Measurements from ENCODE around the gene SH2B3. TPM values are rescaled to one million over a fixed set of nuclear protein-coding genes. Genes with fewer than 3 reads are reported as not detected.

The SH2B3 gene
- polyA plus RNA-seq, 6 donors from 2014 or later = 3.6 to 10.4 (median 4.5) TPM

DNA sequence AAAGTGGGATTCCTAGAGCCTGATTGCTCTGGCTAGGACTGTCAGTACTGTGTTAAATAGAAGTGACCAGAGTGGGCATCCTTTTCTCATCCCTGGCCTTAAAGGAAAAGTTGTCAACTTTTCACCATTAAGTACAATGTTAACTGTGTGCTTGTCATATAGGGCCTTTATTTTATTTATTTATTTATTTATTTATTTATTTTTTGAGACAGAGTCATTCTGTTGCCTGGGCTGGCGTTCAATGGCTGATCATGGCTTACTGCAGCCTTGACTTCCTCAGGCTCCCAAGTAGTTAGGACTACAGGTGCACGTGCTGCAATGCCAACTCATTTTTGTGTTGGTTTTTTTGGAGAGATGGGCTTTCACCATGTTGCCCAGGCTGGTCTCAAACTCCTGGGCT lies 11.6 kb downstream of the SH2B3 start:
- peak overlapping the region in 1 of 6 donors; percentile 39 for H3K27ac Mint-ChIP-seq
- DNase-seq = no peak
- no peaks in the 10 kb centered on the region for H3K36me3 Mint-ChIP-seq
- peaks cover 24 to 40% (median 34%) of the 10 kb centered on the region in 3 donors for H3K4me1 Mint-ChIP-seq
- no peaks in the 10 kb centered on the region for H3K27me3 Mint-ChIP-seq
- no peak overlapping the region for H3K4me3 Mint-ChIP-seq
- ATAC-seq (ENCODE audit: low read depth in 2 of 2) = no peak
- H3K9me3 Mint-ChIP-seq = no peaks in the 10 kb centered on the region

DNA sequence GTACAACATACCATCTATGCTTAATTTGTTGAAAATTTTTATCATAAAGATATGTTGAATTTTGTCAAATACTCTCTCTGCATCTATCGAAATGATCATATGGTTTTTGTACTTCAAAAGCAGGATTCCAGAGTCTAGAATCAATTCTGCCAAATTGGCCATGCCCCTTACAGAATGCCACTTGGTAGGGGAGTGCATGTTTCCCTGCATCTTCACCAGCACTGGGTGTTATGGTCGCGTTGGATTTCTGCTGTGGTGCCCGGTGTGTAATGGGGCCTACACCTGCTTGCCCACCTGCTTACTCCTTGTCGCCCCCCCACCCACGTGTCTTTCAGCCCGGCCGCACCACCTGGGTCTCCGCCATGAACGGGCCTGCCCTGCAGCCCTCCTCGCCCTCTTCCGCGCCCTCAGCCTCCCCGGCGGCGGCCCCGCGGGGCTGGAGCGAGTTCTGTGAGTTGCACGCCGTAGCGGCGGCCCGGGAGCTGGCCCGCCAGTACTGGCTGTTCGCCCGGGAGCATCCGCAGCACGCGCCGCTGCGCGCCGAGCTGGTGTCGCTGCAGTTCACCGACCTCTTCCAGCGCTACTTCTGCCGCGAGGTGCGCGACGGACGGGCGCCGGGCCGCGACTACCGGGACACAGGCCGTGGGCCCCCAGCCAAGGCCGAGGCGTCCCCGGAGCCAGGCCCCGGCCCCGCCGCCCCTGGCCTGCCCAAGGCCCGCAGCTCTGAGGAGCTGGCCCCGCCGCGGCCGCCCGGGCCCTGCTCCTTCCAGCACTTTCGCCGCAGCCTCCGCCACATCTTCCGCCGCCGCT lies 12.3 kb downstream of the SH2B3 start:
- Mint-ChIP-seq H3K4me1 (peaks cover 17 to 40% (median 31%) of the 10 kb centered on the region in 3 donors), H3K27me3 (no peaks in the 10 kb centered on the region), H3K36me3 (no peaks in the 10 kb centered on the region), H3K4me3 (no peak overlapping the region), H3K9me3 (no peaks in the 10 kb centered on the region), H3K27ac (peak overlapping the region in 1 of 6 donors; percentile 50)
- ATAC-seq (ENCODE audit: low read depth in 2 of 2) (no peak), DNase-seq (no peak)

DNA sequence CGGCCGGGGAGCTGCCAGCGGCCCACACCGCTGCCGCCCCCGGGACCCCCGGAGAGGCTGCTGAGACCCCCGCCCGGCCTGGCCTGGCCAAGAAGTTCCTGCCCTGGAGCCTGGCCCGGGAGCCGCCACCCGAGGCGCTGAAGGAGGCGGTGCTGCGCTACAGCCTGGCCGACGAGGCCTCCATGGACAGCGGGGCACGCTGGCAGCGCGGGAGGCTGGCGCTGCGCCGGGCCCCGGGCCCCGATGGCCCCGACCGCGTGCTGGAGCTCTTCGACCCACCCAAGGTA lies 12.8 kb downstream of the SH2B3 start:
- H3K4me3 Mint-ChIP-seq = no peak overlapping the region
- ATAC-seq (ENCODE audit: low read depth in 2 of 2) (no peak), DNase-seq (no peak)
- H3K36me3 Mint-ChIP-seq = no peaks in the 10 kb centered on the region
- H3K4me1 Mint-ChIP-seq = peaks cover 12 to 35% (median 26%) of the 10 kb centered on the region in 3 donors
- H3K27ac Mint-ChIP-seq = no peak overlapping the region
- no peaks in the 10 kb centered on the region for H3K27me3 Mint-ChIP-seq
- no peaks in the 10 kb centered on the region for H3K9me3 Mint-ChIP-seq

GRCh38 chr12:111419784-111420183 lies 14.1 kb downstream of the SH2B3 start:
- Mint-ChIP-seq H3K27ac (no peak overlapping the region), H3K27me3 (no peaks in the 10 kb centered on the region), H3K4me3 (no peak overlapping the region), H3K9me3 (no peaks in the 10 kb centered on the region), H3K36me3 (no peaks in the 10 kb centered on the region), H3K4me1 (peaks cover 10 to 26% (median 24%) of the 10 kb centered on the region in 3 donors)
- DNase-seq (no peak), ATAC-seq (ENCODE audit: low read depth in 2 of 2) (no peak)

- Mint-ChIP-seq H3K27ac (peak overlapping the region in 3 of 6 donors; percentile 34 to 49 (median 44)), H3K36me3 (no peaks in the 10 kb centered on the region), H3K4me1 (peaks cover 12 to 28% (median 24%) of the 10 kb centered on the region in 3 donors), H3K27me3 (no peaks in the 10 kb centered on the region), H3K9me3 (no peaks in the 10 kb centered on the region), H3K4me3 (no peak overlapping the region)
- ATAC-seq (ENCODE audit: low read depth in 2 of 2) = no peak
- DNase-seq = no peak
Observed at GRCh38 chr12:111420494-111420893, 14.8 kb downstream of the SH2B3 start.

- no peaks in the 10 kb centered on the region for H3K36me3 Mint-ChIP-seq
- no peaks in the 10 kb centered on the region for H3K9me3 Mint-ChIP-seq
- peaks cover 37 to 53% (median 48%) of the 10 kb centered on the region in 3 donors for H3K4me1 Mint-ChIP-seq
Observed at GRCh38 chr12:111424189-111424792, 18.6 kb downstream of the SH2B3 start.

DNA sequence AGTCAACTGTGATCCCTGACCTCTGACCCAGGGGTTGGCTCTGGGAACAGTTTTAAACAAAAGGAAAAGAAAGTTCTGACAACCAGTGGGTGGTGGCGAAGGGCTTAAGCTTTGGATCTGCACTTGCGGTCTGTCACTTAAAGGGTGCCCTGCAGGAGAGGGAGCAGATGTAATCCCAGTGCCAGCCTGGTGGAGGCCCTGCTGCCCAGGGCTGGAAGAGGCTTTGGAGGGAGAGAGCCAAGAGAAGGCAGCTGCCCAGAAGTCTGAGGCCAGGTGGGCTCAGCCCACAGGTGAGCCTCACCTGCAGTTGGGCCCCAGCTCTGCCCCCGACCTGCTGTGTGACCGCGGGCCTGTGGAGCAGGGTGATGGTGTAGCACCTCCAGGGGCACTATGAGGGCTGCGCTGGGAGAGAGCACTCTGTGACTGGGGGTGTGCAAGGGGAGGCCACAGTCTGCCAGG lies 19.1 kb downstream of the SH2B3 start:
- peak overlapping the region; percentile 47 to 98 (median 80) for H3K27ac Mint-ChIP-seq
- no peaks in the 10 kb centered on the region for H3K27me3 Mint-ChIP-seq
- H3K4me3 Mint-ChIP-seq = no peak overlapping the region
- DNase-seq = no peak
- no peaks in the 10 kb centered on the region for H3K36me3 Mint-ChIP-seq
- peak; percentile 33 to 39 for ATAC-seq (ENCODE audit: low read depth in 2 of 2)
- no peaks in the 10 kb centered on the region for H3K9me3 Mint-ChIP-seq
- peaks cover 37 to 58% (median 51%) of the 10 kb centered on the region in 3 donors for H3K4me1 Mint-ChIP-seq

More at GRCh38 chr12:111424189-111424792, 18.6 kb downstream of the SH2B3 start:
- Mint-ChIP-seq H3K27ac (peak overlapping the region in 4 of 6 donors; percentile 52 to 98 (median 56)), H3K4me3 (no peak overlapping the region), H3K27me3 (no peaks in the 10 kb centered on the region)
- DNase-seq (no peak), ATAC-seq (ENCODE audit: low read depth in 2 of 2) (no peak)

GRCh38 chr12:111425655-111426054 lies 19.9 kb downstream of the SH2B3 start:
- H3K27ac Mint-ChIP-seq = peak overlapping the region; percentile 69 to 98 (median 78)
- ATAC-seq (ENCODE audit: low read depth in 2 of 2) = no peak
- H3K4me1 Mint-ChIP-seq = peaks cover 44 to 66% (median 59%) of the 10 kb centered on the region in 3 donors
- no peaks in the 10 kb centered on the region for H3K36me3 Mint-ChIP-seq
- no peaks in the 10 kb centered on the region for H3K9me3 Mint-ChIP-seq
- DNase-seq = no peak
- no peaks in the 10 kb centered on the region for H3K27me3 Mint-ChIP-seq
- H3K4me3 Mint-ChIP-seq = no peak overlapping the region

GRCh38 chr12:111426344-111427185 lies 20.8 kb downstream of the SH2B3 start:
- ATAC-seq (ENCODE audit: low read depth in 2 of 2) = no peak

DNA sequence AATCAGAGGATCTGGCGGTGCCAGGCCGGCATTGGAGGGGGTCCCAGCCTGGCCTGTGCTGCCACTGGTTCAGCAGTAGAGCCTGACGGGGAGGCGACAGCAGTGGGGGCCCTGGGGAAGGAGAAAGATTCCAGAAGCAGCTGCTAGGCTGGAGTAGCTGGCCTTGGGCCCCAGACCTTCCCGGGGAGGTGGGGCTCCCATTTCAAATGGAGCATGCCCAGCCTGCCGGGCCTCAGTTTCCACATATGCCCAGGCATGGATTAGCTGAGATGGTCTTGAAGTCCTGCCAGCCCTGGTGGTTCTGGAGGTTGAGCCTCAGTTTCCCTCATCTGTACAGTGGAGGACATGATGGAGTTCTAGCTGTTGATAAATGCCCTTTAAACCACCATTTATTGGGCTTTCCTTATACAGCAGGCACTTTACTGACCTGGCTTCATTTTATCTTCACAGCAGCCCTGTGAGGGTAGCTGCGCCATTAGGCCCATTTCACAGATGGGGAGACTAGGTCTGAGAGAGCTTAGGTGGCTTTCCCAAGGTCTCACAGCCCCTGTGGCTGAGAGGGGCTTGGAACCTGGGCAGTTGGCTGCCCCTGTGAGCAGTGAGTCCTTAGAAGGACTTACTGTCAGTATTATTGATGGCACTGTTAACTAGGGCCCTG lies 21.8 kb downstream of the SH2B3 start:
- Mint-ChIP-seq H3K4me3 (peak overlapping the region in 5 of 8 donors; percentile 20 to 88 (median 54)), H3K27ac (peak overlapping the region in 5 of 6 donors; percentile 68 to 98 (median 94)), H3K36me3 (no peaks in the 10 kb centered on the region), H3K27me3 (no peaks in the 10 kb centered on the region), H3K4me1 (peaks cover 59 to 80% (median 78%) of the 10 kb centered on the region in 3 donors), H3K9me3 (no peaks in the 10 kb centered on the region)
- no peak for DNase-seq
- no peak for ATAC-seq (ENCODE audit: low read depth in 2 of 2)

More at GRCh38 chr12:111426344-111427185, 20.8 kb downstream of the SH2B3 start:
- peak overlapping the region in 4 of 8 donors; percentile 2 to 50 (median 20) for H3K4me3 Mint-ChIP-seq
- H3K36me3 Mint-ChIP-seq = no peaks in the 10 kb centered on the region
- no peaks in the 10 kb centered on the region for H3K9me3 Mint-ChIP-seq
- DNase-seq = no peak
- peaks cover 51 to 74% (median 68%) of the 10 kb centered on the region in 3 donors for H3K4me1 Mint-ChIP-seq
- peak overlapping the region; percentile 69 to 98 (median 84) for H3K27ac Mint-ChIP-seq
- H3K27me3 Mint-ChIP-seq = no peaks in the 10 kb centered on the region

DNA sequence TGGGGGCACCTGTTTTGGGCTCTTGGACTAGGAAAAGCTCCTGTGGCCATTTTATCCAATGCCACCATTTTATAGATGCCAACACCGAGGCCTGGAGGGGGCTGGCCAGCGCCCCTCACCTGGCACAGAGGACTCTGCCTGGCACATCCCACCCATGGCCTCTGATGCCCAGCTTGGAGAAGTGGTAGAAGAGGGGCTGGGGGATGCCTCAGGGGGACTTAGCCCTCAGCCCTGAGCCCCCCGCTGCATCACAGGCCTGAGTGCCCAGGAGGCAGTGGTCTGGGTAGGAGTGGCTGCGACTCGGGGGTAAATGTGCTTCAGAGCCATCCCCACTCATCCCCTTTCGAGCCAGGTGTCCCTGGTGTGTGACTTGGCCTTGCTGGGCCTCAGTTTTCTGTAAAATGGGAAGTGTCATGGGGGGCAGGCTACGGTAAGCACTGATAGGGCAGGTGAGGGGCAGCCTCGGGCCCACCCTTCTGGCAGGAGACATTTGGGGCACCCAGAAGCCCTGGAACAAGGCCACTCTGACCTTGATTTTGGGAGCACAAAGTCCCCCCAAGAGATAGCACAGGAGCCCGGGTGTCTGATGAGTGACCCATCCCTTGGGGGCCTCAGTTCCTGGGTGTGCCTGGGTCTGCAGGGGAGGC lies 22.5 kb downstream of the SH2B3 start:
- DNase-seq = no peak
- H3K4me1 Mint-ChIP-seq = peaks cover 63 to 81% (median 79%) of the 10 kb centered on the region in 3 donors
- H3K36me3 Mint-ChIP-seq = no peaks in the 10 kb centered on the region
- peak overlapping the region; percentile 47 to 88 (median 77) for H3K4me3 Mint-ChIP-seq
- peak overlapping the region in 5 of 6 donors; percentile 78 to 98 (median 94) for H3K27ac Mint-ChIP-seq
- ATAC-seq (ENCODE audit: low read depth in 2 of 2) = no peak
- H3K27me3 Mint-ChIP-seq = no peaks in the 10 kb centered on the region
- no peaks in the 10 kb centered on the region for H3K9me3 Mint-ChIP-seq

DNA sequence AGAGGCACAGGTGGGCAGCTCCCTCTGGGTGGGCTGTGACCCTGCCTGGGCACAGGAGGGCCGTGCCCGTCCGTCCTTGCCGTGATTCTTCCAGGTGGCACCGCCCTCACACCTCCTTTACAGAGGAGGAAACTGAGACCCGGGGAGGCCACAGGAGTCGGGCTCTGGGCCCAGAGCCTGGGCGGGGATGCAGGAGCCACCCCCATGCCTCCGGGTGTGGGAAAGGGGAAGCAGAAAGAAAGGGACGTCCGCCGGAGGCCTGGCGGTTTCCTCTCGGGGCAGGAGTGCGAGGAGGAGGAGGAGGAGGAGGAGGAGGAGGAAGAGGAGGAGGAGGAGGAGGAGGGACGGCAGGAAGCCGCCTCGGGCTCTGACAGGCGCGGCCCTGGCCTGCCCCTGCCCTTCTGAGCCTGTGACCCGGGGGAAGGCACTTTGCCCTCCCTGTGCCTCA lies 23.0 kb downstream of the SH2B3 start:
- H3K27ac Mint-ChIP-seq = peak overlapping the region in 5 of 6 donors; percentile 78 to 98 (median 94)
- ATAC-seq (ENCODE audit: low read depth in 2 of 2) (no peak), DNase-seq (no peak)
- no peaks in the 10 kb centered on the region for H3K27me3 Mint-ChIP-seq
- peak overlapping the region; percentile 49 to 91 (median 84) for H3K4me3 Mint-ChIP-seq
- H3K36me3 Mint-ChIP-seq = no peaks in the 10 kb centered on the region
- peaks cover 67 to 87% (median 85%) of the 10 kb centered on the region in 3 donors for H3K4me1 Mint-ChIP-seq
- H3K9me3 Mint-ChIP-seq = no peaks in the 10 kb centered on the region
